Left lung (tissue), 10 donors: ENCODE measurements around the gene ANK2. TPM values are rescaled to one million over a fixed set of nuclear protein-coding genes. Genes with fewer than 3 reads are reported as not detected.

Source experiments
- ATAC-seq: fragments of 200-7000 bp; cut with Tn5 transposase; one replicate; pipeline ENCODE4 v1.9.1; 2020; ENCODE audit warnings: moderate library complexity
- DNase-seq, 4 donors: peaks; one replicate each; pipeline ENCODE4 v3.0.0-alpha.2; 2013 to 2020
- H3K27ac ChIP-seq, 2 donors: fragments of 200-600 bp; sonication (generic) in 1 of 2; one replicate each; pipeline versions ENCODE4 v1.5.0 to v1.8.0; 2020 to 2021
- H3K27me3 ChIP-seq, 2 donors: fragments of 200-600 bp; sonication (generic) in 1 of 2; one replicate each; pipeline versions ENCODE4 v1.5.0 to v1.8.0; 2020 to 2021
- H3K36me3 ChIP-seq, 2 donors: fragments of 200-600 bp; sonication (generic) in 1 of 2; one replicate each; pipeline versions ENCODE4 v1.5.0 to v1.8.0; 2020 to 2021
- H3K4me1 ChIP-seq, 2 donors: fragments of 200-600 bp; one replicate each; pipeline ENCODE4 v1.8.0; 2021
- H3K4me3 ChIP-seq, 2 donors: fragments of 200-600 bp; sonication (generic) in 1 of 2; one replicate each; pipeline versions ENCODE4 v1.5.0 to v1.8.0; 2020 to 2021; ENCODE audit warnings: mild to moderate bottlenecking in 1 of 2
- H3K9me3 ChIP-seq, 2 donors: fragments of 200-600 bp; sonication (generic) in 1 of 2; one replicate each; pipeline versions ENCODE4 v1.5.0 to v1.8.0; 2020 to 2021
- intact Hi-C, 2 donors: fragments of 100-400 bp; cut with DNase I; formaldehyde crosslinking; loops; one replicate each; pipeline versions ENCODE4 v1.11.2 to v1.14.2; 2022
- polyA plus RNA-seq, 6 donors: library from polyadenylated mRNA; unstranded; fragments of 120-200 nt; gene quantifications; one replicate each; pipeline ENCODE4 v1.2.1, GENCODE V29; 2013; ENCODE audit not compliant: insufficient read length in 6 of 6
- total RNA-seq, 2 donors: library from RNA; stranded (reverse); fragmentation: NEBNext Ultra II Directional; extraction: Animal tissue kit (Norgen Biotek cat#: 25700); gene quantifications; one replicate each; pipeline ENCODE4 v1.2.1, GENCODE V29; 2021
- TF ChIP-seq, protein P1 (sequence below), 2 donors: fragments of 200-600 bp; sonication (generic) in 1 of 2; IDR thresholded peaks; one replicate each; pipeline versions ENCODE4 v1.5.0 to v1.8.0; 2021; ENCODE audit warnings: antibody characterized with exemption in 2 of 2
- donor health status: DM: no; HTN: yes; CAD: no.
- donor health status: DM: no; HTN: no; CAD: no.

Gene ANK2
- total and polyA plus RNA-seq, 8 donors, result 18.2 to 33.2 (median 28.8) TPM

GRCh38 chr4:113289766-113290165 is 240.3 kb downstream of the ANK2 start:
- H3K36me3 ChIP-seq, result no peaks in the 10 kb centered on the region
- no peaks in the 10 kb centered on the region for H3K9me3 ChIP-seq
- no peak overlapping the region for H3K27ac ChIP-seq
- intact Hi-C loops, result no loop called here
- H3K4me3 ChIP-seq, result no peak overlapping the region
- no peak for ATAC-seq
- TF ChIP-seq, protein P1, sequence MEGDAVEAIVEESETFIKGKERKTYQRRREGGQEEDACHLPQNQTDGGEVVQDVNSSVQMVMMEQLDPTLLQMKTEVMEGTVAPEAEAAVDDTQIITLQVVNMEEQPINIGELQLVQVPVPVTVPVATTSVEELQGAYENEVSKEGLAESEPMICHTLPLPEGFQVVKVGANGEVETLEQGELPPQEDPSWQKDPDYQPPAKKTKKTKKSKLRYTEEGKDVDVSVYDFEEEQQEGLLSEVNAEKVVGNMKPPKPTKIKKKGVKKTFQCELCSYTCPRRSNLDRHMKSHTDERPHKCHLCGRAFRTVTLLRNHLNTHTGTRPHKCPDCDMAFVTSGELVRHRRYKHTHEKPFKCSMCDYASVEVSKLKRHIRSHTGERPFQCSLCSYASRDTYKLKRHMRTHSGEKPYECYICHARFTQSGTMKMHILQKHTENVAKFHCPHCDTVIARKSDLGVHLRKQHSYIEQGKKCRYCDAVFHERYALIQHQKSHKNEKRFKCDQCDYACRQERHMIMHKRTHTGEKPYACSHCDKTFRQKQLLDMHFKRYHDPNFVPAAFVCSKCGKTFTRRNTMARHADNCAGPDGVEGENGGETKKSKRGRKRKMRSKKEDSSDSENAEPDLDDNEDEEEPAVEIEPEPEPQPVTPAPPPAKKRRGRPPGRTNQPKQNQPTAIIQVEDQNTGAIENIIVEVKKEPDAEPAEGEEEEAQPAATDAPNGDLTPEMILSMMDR (IDR thresholded peaks at IDR 0.05), result no peak
- peaks cover 0 to 4% of the 10 kb centered on the region in 2 donors for H3K4me1 ChIP-seq
- peak in 1 of 4 donors; percentile 17 for DNase-seq
- no peaks in the 10 kb centered on the region for H3K27me3 ChIP-seq

DNA sequence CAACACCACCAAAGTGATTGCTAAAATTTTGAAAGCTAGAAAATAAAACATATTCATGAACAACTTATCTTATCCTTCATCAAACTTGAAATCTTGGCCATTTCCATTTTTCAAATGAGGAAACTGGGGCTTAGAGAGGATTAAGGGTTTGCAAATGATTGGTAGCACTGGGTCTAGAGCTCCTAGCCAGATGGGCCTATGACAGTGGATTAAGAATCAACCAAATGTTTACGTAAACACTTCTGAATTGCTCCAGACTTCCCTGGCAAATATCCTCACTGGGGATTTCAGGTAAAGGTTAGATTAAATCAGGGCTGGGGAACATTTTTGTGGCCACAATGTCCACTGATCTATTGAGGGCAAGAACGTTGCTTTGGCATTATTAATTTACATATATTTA is 241.2 kb downstream of the ANK2 start:
- no peaks in the 10 kb centered on the region for H3K9me3 ChIP-seq
- no peak overlapping the region for H3K27ac ChIP-seq
- H3K27me3 ChIP-seq, result no peaks in the 10 kb centered on the region
- peaks cover 0 to 4% of the 10 kb centered on the region in 2 donors for H3K4me1 ChIP-seq
- ATAC-seq (no peak), DNase-seq (no peak)
- intact Hi-C loops, result no loop called here
- no peak overlapping the region for H3K4me3 ChIP-seq
- H3K36me3 ChIP-seq, result no peaks in the 10 kb centered on the region
- TF ChIP-seq, protein P1 (IDR thresholded peaks at IDR 0.05), result no peak

DNA sequence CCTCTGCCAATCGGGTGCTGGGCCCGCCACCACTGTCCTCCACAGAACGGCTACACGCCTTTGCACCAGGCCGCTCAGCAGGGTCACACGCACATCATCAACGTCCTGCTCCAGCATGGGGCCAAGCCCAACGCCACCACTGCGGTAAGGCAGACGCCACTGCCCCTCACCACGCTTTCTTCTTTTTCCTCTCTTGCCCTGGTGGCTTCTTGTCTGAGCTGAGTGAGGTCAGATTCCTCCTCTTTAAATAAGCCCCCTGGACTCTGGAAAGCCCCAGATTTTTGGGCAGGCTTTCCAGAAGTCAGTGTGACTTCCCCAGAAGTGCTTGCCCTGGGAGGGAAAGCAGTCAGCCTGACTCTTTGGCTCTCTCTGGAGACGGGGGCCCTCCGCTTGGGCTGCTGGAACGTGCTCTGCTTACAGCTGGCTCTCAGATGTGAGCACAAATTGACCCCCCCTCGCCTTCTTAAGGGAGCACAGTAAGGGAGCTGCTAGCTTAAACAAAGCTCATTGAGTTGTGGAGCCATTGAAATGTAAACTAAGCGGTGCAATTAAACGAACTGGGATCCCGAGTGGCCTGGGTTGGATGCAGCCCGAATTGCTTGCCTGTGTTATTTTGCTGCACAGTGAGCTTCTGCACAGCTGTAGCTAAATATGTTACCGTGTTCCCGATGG is 243.1 kb downstream of the ANK2 start:
- H3K9me3 ChIP-seq, result no peaks in the 10 kb centered on the region
- H3K27ac ChIP-seq, result peak overlapping the region; percentile 42 to 79
- DNase-seq (peak; percentile 54 to 91 (median 75)), ATAC-seq (peak; percentile 71)
- H3K27me3 ChIP-seq, result no peaks in the 10 kb centered on the region
- no peaks in the 10 kb centered on the region for H3K36me3 ChIP-seq
- peaks cover 0 to 4% of the 10 kb centered on the region in 2 donors for H3K4me1 ChIP-seq
- TF ChIP-seq, protein P1 (IDR thresholded peaks at IDR 0.05), result no peak
- intact Hi-C loops, result no loop called here
- no peak overlapping the region for H3K4me3 ChIP-seq

DNA sequence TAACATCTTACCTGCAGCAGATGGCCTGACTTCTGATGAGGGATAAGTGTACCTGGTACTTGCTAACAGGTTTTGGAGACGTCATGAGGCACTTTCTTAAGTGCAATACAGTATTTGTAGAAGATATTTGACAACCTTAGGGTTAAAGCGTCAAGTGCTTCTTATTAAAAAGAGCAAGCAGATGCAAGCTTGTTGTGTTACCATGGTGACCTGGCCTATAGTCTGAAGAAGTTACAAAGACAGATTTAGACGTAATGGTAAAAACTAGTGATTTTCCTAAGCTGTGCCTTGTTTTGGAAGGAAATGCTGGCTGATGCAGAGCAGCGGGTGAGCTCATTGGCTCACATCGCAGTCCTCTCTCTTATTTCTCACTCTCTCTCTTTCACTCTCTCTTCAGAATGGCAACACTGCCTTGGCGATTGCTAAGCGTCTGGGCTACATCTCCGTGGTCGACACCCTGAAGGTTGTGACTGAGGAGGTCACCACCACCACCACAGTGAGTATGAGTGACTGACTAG is 243.6 kb downstream of the ANK2 start:
- Histone ChIP-seq H3K27ac (peak overlapping the region; percentile 42 to 79), H3K4me1 (peaks cover 0 to 4% of the 10 kb centered on the region in 2 donors), H3K27me3 (no peaks in the 10 kb centered on the region), H3K4me3 (peak overlapping the region; percentile 2 to 4), H3K36me3 (no peaks in the 10 kb centered on the region), H3K9me3 (no peaks in the 10 kb centered on the region)
- DNase-seq (peak in 3 of 4 donors; percentile 39 to 88 (median 80)), ATAC-seq (peak; percentile 73)
- TF ChIP-seq, protein P1 (IDR thresholded peaks at IDR 0.05), result no peak
- intact Hi-C loops, result no loop called here

DNA sequence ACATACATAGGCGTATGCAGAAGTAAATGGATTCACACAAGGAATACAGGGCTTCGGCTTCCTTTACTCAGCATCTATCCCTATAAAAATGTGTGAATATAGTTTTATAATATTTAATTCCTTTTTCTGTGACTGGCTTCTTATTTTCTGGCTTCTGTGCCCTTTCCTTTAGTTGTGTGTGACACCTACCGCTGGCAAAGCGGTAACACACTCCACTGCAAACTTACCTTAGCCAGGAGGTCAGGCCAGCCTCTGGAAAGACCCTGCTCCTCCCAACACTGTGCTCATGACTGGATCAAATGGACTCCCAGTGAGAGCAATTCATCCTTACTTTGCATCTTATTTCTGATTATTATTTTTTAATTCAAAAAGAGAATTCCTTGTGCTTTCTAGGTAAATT is 244.2 kb downstream of the ANK2 start:
- H3K27ac ChIP-seq, result peak overlapping the region; percentile 34 to 79
- peak overlapping the region; percentile 2 to 4 for H3K4me3 ChIP-seq
- no peaks in the 10 kb centered on the region for H3K36me3 ChIP-seq
- H3K9me3 ChIP-seq, result no peaks in the 10 kb centered on the region
- H3K27me3 ChIP-seq, result no peaks in the 10 kb centered on the region
- peaks cover 0 to 4% of the 10 kb centered on the region in 2 donors for H3K4me1 ChIP-seq
- intact Hi-C loops, result no loop called here
- peak; percentile 42 for ATAC-seq
- TF ChIP-seq, protein P1 (IDR thresholded peaks at IDR 0.05), result no peak
- DNase-seq, result no peak
